DND-41 (cell line): ENCODE results near the gene TCF20.

ENCODE experiments used
- CTCF ChIP-seq: IDR thresholded peaks from 2 replicates; pipeline ENCODE4 v1.5.1; 2012; ENCODE audit warnings: borderline replicate concordance, low read length, moderate library complexity, mild to moderate bottlenecking; ENCODE audit not compliant: poor library complexity, severe bottlenecking; ENCODE audit errors: extremely low read depth
- EZH2 ChIP-seq: IDR thresholded peaks from 3 replicates; pipeline ENCODE4 v1.6.1; 2012; ENCODE audit warnings: borderline replicate concordance, low read depth, mild to moderate bottlenecking, moderate library complexity, low read length, inconsistent platforms; ENCODE audit not compliant: severe bottlenecking

DNA sequence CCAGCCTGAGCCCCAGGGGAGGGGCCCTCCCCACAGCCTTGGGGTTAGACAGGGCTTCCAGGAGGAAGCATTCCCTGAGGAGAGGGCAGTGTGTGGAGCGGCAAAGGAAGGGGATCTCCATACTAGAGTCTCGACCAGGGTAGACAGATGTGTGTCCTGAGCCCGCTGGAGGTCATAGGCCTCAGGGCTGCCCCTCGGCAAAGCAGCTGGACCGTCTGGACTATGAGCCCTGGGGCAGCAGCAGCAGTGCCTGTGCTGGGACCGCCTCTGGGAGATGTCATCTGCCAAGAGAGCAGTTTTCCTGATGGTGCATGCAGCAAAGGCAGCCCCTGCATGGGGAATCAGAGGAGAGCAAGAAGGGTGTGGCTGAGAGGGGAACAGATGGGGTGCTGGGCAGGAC, 20.8 kb upstream of the TCF20 start:
- no peak for TF ChIP-seq CTCF
- no peak for TF ChIP-seq EZH2
